GM19043 (cell line): Measurements from ENCODE around the gene POLR2L.

Source experiments
- ATAC-seq: cut with Tn5 transposase; IDR thresholded peaks from one replicate; pipeline ENCODE4 v1.9.1; 2021; ENCODE audit warnings: low read depth; ENCODE audit not compliant: unreplicated experiment

Gene POLR2L

DNA sequence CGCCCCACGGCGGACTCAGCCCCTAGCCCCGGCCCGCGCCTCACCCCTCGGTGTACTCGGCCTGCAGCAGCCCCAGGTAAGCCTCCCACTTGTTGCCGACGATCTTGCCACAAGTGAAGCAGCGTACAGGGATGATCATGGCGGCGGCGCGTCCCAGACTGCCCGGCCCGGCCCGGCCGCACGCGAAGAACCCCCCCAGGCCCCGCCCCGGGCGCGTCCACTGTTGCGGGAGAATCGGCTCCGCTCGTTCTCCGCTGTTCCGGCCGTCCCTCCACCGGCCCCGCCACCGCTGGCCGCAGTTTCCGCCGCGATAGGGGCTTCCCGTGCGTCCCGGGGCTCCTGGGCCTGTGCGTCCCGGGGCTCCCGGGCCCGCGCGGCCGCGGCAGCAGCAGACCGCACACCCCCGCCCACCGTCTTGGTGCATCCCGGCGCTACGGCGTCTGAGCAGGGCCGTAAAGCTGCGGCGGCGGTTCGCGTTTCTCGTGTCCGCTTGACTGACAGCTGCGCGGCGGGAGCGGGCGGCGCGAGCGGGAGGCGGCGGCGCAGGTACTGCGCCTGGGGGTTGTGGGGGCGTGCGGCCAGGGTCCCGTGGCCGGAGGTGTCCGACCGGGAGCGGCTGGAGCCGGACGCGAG, at the start of gene POLR2L, which contains the start of gene TSPAN4:
TSS of gene POLR2L (minus strand) at position 160 of the 633 bp plus-strand sequence. CDS start at position 139, 21 bp downstream.
TSS of gene TSPAN4 (plus strand) at position 483 of the 633 bp plus-strand sequence. CDS start 7,453 bp downstream, outside the sequence.
- ATAC-seq, result peak; percentile 60

GRCh38 chr11:890794-891540, 48.6 kb upstream of the POLR2L start:
- no peak for ATAC-seq

- no peak for ATAC-seq
These were observed 47.6 kb upstream of the POLR2L start for GRCh38 chr11:889687-890475.

DNA sequence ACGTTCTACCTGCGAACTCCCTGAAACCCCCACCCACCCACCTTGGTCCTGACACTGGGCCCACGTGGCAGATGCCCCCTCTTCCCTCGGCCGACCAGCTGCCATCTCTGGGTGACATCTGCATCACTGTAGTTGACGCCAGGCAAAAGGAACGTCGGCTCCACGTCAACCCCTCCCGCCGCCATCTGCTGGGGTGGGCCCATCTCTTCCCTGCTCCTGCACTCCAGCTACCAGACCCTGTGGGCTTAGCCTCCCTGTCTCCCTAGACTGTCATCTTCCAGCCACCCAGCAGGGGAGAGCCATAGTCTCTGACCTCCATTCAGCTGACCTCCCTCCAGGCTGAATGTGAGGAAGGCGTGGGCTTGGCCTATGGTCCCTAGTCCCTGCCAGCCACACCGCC, 46.9 kb upstream of the POLR2L start:
- ATAC-seq, result no peak

- ATAC-seq, result no peak
These were observed 46.2 kb upstream of the POLR2L start for GRCh38 chr11:888310-889212.

GRCh38 chr11:887589-887988, 45.3 kb upstream of the POLR2L start:
- ATAC-seq, result no peak

- ATAC-seq, result no peak
These were observed 44.2 kb upstream of the POLR2L start for GRCh38 chr11:886568-886967.

DNA sequence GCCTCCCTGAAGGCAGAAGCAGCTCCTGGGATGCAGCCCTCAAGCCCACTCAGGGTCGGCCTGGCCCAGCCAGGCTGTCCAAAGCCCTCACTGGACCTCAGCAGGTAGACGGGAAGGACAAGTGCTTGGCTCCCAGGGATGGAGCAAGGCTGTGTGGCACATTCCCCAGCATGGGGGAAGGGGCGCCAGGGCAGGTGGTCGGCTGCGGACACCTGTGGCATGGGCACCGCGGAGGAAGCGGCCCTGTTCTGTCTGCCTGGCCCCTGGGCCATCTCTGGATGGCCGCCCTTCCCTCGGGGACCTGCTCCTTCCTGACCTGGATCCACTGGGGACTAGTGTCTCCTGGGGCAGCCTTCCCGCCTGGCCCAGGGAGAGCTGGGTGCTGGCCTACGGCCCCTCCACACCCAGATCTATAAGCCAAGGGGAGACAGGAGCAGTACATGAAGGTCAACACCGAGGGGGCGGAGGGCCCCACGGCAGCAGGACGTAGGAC, 42.3 kb upstream of the POLR2L start:
- no peak for ATAC-seq

GRCh38 chr11:883527-883926, 41.2 kb upstream of the POLR2L start:
- no peak for ATAC-seq

DNA sequence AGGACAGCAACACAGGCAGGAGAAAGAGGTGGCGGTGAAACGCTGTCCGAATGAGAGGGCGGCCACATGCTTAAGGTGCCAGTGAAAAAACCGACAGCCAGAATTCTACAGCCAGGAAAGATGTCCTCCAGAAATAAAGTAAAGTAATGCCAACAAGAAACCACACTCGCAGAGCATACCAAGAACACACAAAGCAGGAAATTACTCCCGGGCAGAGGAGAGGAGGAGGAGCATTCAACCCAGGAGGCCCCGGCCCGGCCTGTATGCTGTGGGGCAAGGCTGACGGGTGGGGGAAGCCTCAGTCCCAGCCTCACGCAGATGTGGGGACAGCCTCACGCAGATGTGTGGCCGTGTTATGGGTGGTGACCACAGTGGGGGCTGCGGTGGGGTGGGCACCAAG, 40.3 kb upstream of the POLR2L start:
- no peak for ATAC-seq

GRCh38 chr11:880447-880846, 38.1 kb upstream of the POLR2L start:
- no peak for ATAC-seq

DNA sequence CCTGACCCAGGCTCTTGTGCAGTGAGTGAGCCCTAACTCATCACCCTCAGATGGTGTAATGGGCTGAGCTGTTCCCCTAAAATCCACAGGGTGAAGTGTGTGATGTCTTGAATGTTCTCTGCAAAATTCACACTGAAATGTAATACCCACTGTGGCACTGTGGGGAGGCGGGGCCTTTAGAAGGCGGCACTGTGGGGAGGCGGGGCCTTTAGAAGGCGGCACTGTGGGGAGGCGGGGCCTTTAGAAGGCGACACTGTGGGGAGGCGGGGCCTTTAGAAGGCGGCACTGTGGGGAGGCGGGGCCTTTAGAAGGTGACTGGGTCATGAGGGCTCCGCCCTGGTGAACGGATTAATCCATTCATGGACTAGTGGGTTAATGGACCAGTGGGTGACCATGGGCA, 35.2 kb upstream of the POLR2L start:
- no peak for ATAC-seq

GRCh38 chr11:876545-876944, 34.2 kb upstream of the POLR2L start:
- ATAC-seq, result no peak

DNA sequence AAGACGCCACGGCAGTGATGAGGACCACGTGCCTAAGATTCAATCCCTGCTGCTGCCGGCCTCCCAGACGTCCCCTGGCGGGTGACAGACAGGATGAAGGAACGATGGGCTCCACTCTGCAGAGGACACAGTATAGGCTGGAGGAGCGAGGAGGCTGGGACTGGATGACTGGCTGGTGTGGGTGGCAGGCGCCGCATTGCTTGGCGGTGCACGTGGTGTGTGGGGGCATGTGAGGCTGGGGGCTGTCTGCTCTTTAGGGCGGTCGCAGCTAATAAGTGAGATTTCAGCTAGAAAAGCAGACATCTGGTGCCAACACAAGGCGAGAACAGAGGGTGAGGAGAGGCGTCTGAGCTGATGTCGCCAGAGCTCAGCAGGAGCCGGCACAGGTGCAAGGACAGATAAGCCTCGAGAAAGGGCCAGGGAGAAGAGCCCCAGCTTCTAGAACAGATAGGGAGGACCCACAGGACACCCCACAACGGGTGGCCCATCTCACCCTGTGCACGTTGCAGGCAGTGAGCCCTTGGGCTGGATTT, 33.5 kb upstream of the POLR2L start:
- no peak for ATAC-seq

- ATAC-seq, result no peak
These were observed 32.9 kb upstream of the POLR2L start for GRCh38 chr11:875203-875602.

- no peak for ATAC-seq
These were observed 31.4 kb upstream of the POLR2L start for GRCh38 chr11:873706-874105.

DNA sequence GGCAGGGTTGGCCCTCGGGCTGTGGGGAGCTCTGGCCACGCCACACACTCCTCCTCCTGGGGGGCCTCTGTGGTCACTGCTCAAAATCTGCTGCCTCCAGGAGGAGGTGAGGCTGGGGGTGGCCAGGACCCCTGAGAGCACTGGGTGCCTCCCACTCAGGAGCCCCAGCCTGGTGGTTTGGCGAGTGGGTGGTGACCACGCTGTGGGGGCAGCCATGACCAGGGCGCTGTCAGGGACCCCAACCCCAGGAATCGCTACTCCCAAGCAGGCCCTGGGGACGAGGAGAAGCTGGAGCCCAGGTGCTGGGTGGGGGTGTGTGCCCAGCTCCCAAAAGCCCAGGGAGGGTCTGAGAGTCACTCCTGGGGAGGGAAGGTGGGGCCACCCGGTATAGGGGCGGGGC, 30.5 kb upstream of the POLR2L start:
- no peak for ATAC-seq

GRCh38 chr11:871472-871871, 29.1 kb upstream of the POLR2L start:
- ATAC-seq, result no peak

DNA sequence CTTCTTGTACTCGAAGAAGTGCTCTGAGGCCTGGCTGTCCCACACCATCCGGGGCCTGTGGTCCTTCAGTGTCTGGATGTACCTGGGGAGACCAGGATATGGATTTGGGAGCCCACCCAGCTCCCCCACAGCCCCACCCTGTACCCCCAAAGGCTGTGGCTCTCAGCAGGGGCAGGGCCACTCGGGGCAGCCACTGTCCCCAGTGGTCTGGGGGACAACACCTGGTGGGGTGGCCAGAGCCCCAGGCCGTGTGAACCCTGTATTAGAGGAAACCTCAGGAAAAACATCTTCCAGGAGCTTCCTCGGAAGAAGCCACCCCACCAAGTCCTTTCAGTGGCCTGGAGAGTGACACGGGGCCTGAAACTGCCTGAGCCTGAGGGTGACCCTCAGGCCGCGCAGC, 28.1 kb upstream of the POLR2L start:
- no peak for ATAC-seq

DNA sequence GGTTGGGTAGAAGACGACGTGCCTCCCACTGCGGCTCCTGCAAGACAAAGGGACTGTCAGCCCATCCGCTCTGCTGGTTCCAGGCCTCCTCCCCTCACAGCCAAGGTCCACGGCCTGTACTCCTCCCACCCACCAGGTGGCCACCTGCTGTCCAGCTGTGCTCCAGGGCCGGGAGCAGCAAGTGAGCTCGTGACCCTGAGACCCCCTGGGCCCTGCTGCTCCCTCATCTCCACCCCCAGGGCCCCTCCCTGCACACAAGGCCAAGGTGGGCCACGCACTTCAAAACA, 27.7 kb upstream of the POLR2L start:
- ATAC-seq, result no peak
